ENCODE measurements around the gene ZNF408. TPM values are rescaled to one million over a fixed set of nuclear protein-coding genes. Genes with fewer than 3 reads are reported as not detected.

The ZNF408 gene
- polyA plus RNA-seq, 2 of the 4 experiments (the other 2 are of a cell fraction), result 6.7 to 16.7 TPM

DNA sequence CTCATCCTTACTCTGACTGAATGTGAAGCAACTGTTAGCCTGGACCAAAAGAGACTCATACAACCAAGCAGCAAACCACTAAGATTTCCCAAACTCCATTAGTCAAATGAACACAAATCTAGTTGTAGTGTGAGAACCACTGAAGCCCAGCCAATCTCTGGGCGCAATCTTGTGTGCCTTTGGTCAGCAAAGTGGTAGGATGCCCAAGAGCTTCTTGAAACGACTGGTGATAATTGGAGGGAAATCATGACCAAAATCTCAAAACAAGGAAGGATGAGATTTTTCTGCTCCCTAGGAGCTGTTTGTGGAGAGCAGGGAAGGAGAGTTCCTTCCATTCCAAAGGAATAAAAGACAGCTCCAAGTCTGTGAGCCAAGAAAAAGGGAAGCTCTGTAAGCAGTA is 42.2 kb downstream of the ZNF408 start:
- CTCF ChIA-PET, result interaction anchor here (0.7 to 1.4 kb wide), 6 partner anchors 10 to 410 kb away, joined by 3 to 7 read pairs (median 4); no protein-coding TSS in a partner anchor
- TF ChIP-seq, protein P1, sequence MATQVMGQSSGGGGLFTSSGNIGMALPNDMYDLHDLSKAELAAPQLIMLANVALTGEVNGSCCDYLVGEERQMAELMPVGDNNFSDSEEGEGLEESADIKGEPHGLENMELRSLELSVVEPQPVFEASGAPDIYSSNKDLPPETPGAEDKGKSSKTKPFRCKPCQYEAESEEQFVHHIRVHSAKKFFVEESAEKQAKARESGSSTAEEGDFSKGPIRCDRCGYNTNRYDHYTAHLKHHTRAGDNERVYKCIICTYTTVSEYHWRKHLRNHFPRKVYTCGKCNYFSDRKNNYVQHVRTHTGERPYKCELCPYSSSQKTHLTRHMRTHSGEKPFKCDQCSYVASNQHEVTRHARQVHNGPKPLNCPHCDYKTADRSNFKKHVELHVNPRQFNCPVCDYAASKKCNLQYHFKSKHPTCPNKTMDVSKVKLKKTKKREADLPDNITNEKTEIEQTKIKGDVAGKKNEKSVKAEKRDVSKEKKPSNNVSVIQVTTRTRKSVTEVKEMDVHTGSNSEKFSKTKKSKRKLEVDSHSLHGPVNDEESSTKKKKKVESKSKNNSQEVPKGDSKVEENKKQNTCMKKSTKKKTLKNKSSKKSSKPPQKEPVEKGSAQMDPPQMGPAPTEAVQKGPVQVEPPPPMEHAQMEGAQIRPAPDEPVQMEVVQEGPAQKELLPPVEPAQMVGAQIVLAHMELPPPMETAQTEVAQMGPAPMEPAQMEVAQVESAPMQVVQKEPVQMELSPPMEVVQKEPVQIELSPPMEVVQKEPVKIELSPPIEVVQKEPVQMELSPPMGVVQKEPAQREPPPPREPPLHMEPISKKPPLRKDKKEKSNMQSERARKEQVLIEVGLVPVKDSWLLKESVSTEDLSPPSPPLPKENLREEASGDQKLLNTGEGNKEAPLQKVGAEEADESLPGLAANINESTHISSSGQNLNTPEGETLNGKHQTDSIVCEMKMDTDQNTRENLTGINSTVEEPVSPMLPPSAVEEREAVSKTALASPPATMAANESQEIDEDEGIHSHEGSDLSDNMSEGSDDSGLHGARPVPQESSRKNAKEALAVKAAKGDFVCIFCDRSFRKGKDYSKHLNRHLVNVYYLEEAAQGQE (IDR thresholded peaks at IDR 0.05), result no peak
- TF ChIP-seq TP53 (CRISPR knock-in tag; IDR thresholded peaks at IDR 0.05) (no peak), FOXS1 (CRISPR knock-in tag; IDR thresholded peaks at IDR 0.05) (no peak)
- 95% methylated on average over 2 of the region's 2 CpGs for WGBS (ENCODE audit: missing lambda C conversion rate)
- Histone ChIP-seq H3K9me3 (no peaks in the 10 kb centered on the region), H3K4me1 (no peaks in the 10 kb centered on the region), H3K4me3 (no peak overlapping the region), H3K4me2 (no peak overlapping the region), H3K27ac (no peak overlapping the region)
- ATAC-seq (no peak), DNase-seq (ENCODE audit: low read depth in 1 of 2, low spot score in 1 of 2) (no peak), FAIRE-seq (no peak)
- POLR2A ChIA-PET, result no interaction called here

DNA sequence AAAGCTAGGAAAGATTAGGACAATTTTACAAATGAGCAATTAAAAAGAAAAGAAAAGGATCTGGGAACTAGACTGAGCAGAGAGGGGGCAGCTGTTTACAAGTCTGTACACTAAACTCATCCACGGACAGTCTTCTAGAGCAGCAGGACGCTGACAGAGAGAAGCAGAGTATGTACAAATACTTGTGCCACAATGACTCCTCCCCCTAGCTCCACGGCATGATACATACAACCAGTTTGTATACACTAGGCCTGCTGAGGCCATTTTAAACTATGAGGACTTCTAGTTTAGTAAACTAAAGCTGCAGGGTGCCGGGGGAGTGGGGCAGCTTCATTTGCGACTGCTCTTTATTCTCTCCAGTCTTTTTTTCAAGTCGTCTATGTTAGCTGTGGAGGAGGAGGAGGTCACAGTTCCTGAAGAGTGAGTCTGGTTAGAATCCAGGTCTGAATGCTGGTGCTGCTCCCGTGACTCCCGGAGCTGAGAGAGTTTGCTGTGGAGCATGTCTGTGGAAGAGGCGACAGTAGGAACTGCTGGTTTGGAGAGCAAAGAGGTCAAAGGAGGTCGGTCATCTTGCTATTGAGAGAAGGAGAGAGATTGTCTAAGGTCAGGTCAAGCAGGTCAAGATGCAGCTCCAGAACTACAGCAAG is 43.0 kb downstream of the ZNF408 start:
- no peak for FAIRE-seq
- TF ChIP-seq HOXB13 (CRISPR knock-in tag; IDR thresholded peaks at IDR 0.05; ENCODE audit: low read depth) (no peak), CEBPB (IDR thresholded peaks at IDR 0.05) (no peak), RFX5 (IDR thresholded peaks at IDR 0.05) (no peak), FOSL2 (IDR thresholded peaks at IDR 0.05) (no peak), FOSL2 (CRISPR knock-in tag; IDR thresholded peaks at IDR 0.05) (no peak), NPAS2 (CRISPR knock-in tag; IDR thresholded peaks at IDR 0.05; ENCODE audit: borderline replicate concordance) (no peak), JUN (IDR thresholded peaks at IDR 0.05) (no peak)
- TF ChIP-seq, protein P1 (IDR thresholded peaks at IDR 0.05), result no peak

DNA sequence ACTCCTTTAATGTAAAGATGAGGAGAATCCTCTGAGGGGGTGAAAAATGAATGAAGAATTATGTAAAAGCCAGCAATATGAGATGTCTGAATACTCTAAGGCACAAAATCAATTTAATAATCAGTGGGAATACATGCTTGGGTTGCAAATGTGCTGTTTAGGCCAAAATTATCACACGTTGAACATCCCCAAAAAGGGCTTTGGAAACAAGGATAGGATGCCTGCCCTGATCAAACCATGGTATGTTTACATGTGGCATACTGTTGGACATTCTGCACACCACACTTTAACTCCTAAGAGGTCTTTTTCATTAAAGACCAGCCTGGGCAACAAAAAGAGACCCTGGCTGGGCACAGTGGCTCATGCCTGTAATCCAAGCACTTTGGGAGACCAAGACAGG is 44.5 kb downstream of the ZNF408 start:
- H3K27ac ChIP-seq, result no peak overlapping the region
- POLR2A ChIA-PET, result no interaction called here
- no peak for ATAC-seq
- H3K4me1 ChIP-seq, result no peaks in the 10 kb centered on the region
- no peak overlapping the region for H3K4me2 ChIP-seq
- 71% methylated on average over 1 of the region's 1 CpG for WGBS (ENCODE audit: missing lambda C conversion rate)
- no peak for FAIRE-seq
- no peak for DNase-seq (ENCODE audit: low read depth in 1 of 2, low spot score in 1 of 2)
- H3K9me3 ChIP-seq, result no peaks in the 10 kb centered on the region
- no peak overlapping the region for H3K4me3 ChIP-seq
- CTCF ChIA-PET, result no interaction called here
- TF ChIP-seq NFE2L2 (conservative IDR thresholded peaks at IDR 0.05; ENCODE audit: low read length) (no peak), FOSL2 (IDR thresholded peaks at IDR 0.05) (no peak), FOSL2 (CRISPR knock-in tag; IDR thresholded peaks at IDR 0.05) (no peak), HOXB13 (CRISPR knock-in tag; IDR thresholded peaks at IDR 0.05; ENCODE audit: low read depth) (no peak), ZNF302 (CRISPR knock-in tag; IDR thresholded peaks at IDR 0.05) (no peak), CHD2 (IDR thresholded peaks at IDR 0.05; ENCODE audit: low read length, partially characterized antibody) (no peak), BHLHE40 (IDR thresholded peaks at IDR 0.05; ENCODE audit: low read depth, low read length) (no peak), RFX5 (IDR thresholded peaks at IDR 0.05) (no peak), HOXA7 (CRISPR knock-in tag; IDR thresholded peaks at IDR 0.05) (no peak)
- TF ChIP-seq, protein P2, sequence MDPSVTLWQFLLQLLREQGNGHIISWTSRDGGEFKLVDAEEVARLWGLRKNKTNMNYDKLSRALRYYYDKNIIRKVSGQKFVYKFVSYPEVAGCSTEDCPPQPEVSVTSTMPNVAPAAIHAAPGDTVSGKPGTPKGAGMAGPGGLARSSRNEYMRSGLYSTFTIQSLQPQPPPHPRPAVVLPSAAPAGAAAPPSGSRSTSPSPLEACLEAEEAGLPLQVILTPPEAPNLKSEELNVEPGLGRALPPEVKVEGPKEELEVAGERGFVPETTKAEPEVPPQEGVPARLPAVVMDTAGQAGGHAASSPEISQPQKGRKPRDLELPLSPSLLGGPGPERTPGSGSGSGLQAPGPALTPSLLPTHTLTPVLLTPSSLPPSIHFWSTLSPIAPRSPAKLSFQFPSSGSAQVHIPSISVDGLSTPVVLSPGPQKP (IDR thresholded peaks at IDR 0.05; ENCODE audit: low read depth, low read length), result no peak
- TF ChIP-seq, protein P3, sequence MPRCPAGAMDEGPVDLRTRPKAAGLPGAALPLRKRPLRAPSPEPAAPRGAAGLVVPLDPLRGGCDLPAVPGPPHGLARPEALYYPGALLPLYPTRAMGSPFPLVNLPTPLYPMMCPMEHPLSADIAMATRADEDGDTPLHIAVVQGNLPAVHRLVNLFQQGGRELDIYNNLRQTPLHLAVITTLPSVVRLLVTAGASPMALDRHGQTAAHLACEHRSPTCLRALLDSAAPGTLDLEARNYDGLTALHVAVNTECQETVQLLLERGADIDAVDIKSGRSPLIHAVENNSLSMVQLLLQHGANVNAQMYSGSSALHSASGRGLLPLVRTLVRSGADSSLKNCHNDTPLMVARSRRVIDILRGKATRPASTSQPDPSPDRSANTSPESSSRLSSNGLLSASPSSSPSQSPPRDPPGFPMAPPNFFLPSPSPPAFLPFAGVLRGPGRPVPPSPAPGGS (IDR thresholded peaks at IDR 0.05), result no peak
- TF ChIP-seq, protein P1 (IDR thresholded peaks at IDR 0.05), result no peak

More for the DNA sequence above, 43.0 kb downstream of the ZNF408 start:
- 82% methylated on average over 10 of the region's 10 CpGs for WGBS (ENCODE audit: missing lambda C conversion rate)
- H3K4me3 ChIP-seq, result no peak overlapping the region
- no peak overlapping the region for H3K4me2 ChIP-seq
- H3K4me1 ChIP-seq, result no peaks in the 10 kb centered on the region
- no peaks in the 10 kb centered on the region for H3K9me3 ChIP-seq
- ChIA-PET POLR2A (no interaction called here), CTCF (interaction anchor here (0.6 to 1.4 kb wide), 7 partner anchors 9 to 409 kb away, joined by 3 to 7 read pairs (median 3); no protein-coding TSS in a partner anchor)
- H3K27ac ChIP-seq, result no peak overlapping the region
- no peak for DNase-seq (ENCODE audit: low read depth in 1 of 2, low spot score in 1 of 2)
- no peak for ATAC-seq

All from A549 (cell line).